Measurements from ENCODE around the gene CRELD2. TPM values are rescaled to one million over a fixed set of nuclear protein-coding genes. Genes with fewer than 3 reads are reported as not detected.

The CRELD2 gene
- total and polyA plus RNA-seq, 2 of the 4 experiments (the other 2 are of a cell fraction) = 36.2 to 70.7 TPM

DNA sequence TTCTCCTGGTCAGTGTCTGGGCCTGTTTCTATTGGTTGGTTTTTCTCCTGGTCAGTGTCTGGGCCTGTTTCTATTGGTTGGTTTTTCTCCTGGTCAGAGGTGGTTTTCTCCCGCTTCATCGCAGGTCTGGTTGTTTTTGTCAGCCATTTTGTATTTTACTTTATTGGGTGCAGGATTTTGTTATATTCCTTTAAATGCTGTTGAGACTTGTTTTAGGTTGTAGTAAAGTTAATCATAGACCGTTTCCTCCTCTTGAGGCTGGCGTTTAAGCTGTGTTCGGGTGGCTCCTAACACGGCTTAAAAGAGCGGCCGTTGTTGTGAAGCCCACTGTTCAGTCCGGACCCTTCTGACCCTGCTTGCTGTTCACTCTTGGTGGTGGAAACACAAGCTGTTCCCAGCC is 38.6 kb upstream of the CRELD2 start:
- POLR2A ChIA-PET (ENCODE audit: unreplicated experiment) = no interaction called here
- Histone ChIP-seq H3K4me3 (ENCODE audit: insufficient read depth, low read depth, low read length) (no peak overlapping the region), H2AFZ (replicated peaks; ENCODE audit: low read length, poor library complexity) (no peak overlapping the region), H3K4me2 (ENCODE audit: low read depth, low read length) (no peak overlapping the region), H3K27ac (ENCODE audit: insufficient read depth, low read length) (no peak overlapping the region), H2BK15ac (ENCODE audit: low read depth, low read length) (no peak overlapping the region), H3K4ac (ENCODE audit: low read depth, low read length) (no peak overlapping the region), H3K79me1 (ENCODE audit: low read depth in 1 of 2, low read length in 2 of 2) (peaks cover 22 to 66% of the 10 kb centered on the region in 2 experiments), H4K5ac (ENCODE audit: low read depth, low read length) (no peak overlapping the region), H3K56ac (ENCODE audit: extremely low read depth, insufficient read depth, low read length) (no peak overlapping the region), H2BK120ac (ENCODE audit: low read depth, low read length) (no peak overlapping the region), H4K91ac (ENCODE audit: insufficient read depth, low read depth, low read length) (no peak overlapping the region), H3K27me3 (ENCODE audit: control insufficient read depth, insufficient read depth, low read length) (no peaks in the 10 kb centered on the region), H4K8ac (ENCODE audit: low read depth in 2 of 2, low read length in 2 of 2) (no peak overlapping the region), H3K18ac (ENCODE audit: low read depth, low read length) (no peak overlapping the region), H3K14ac (replicated peaks; ENCODE audit: low read depth, low read length) (no peak overlapping the region), H3K23ac (ENCODE audit: low read depth, low read length) (no peak overlapping the region), H4K20me1 (ENCODE audit: insufficient read depth, low read length) (peaks cover 42% of the 10 kb centered on the region), H2AK9ac (replicated peaks; ENCODE audit: low read depth, low read length, poor library complexity) (no peak overlapping the region), H3K9me1 (ENCODE audit: insufficient read depth, low read length) (peaks cover 11% of the 10 kb centered on the region), H3K9ac (ENCODE audit: low read depth, low read length) (no peak overlapping the region), H2BK5ac (ENCODE audit: low read depth, low read length, poor library complexity, severe bottlenecking) (no peak overlapping the region), H2AK5ac (ENCODE audit: low read depth, low read length) (no peak overlapping the region), H2BK20ac (ENCODE audit: low read depth, low read length) (no peak overlapping the region), H3K36me3 (ENCODE audit: control insufficient read depth, insufficient read depth, low read length) (peaks cover 16% of the 10 kb centered on the region), H3K4me1 (ENCODE audit: control insufficient read depth, insufficient read depth, low read length) (peaks cover 4% of the 10 kb centered on the region; the same call in 1 of the 2 replicates), H3K9me3 (ENCODE audit: control insufficient read depth, insufficient read depth, low read length) (peaks cover 2% of the 10 kb centered on the region; the same call in 1 of the 2 replicates)
- DNase-seq (no peak), ATAC-seq (ENCODE audit: low read depth) (no peak)
- TF ChIP-seq CHD1 (IDR thresholded peaks at IDR 0.05; ENCODE audit: low read depth, low read length) = no peak
- no peak for TF ChIP-seq MAFK (IDR thresholded peaks at IDR 0.05; ENCODE audit: low read depth, low read length)
- TF ChIP-seq FOS (IDR thresholded peaks at IDR 0.05; ENCODE audit: low read depth, low read length) = no peak
- TF ChIP-seq BHLHE40 (IDR thresholded peaks at IDR 0.05; ENCODE audit: low read depth, low read length) = no peak
- TF ChIP-seq SMC3 (IDR thresholded peaks at IDR 0.05; ENCODE audit: low read depth, low read length) = no peak
- no peak for TF ChIP-seq NFE2L2 (IDR thresholded peaks at IDR 0.05; ENCODE audit: low read depth, low read length)
- no peak for TF ChIP-seq MAZ (IDR thresholded peaks at IDR 0.05; ENCODE audit: borderline replicate concordance, low read depth, low read length)
- TF ChIP-seq, protein P1, sequence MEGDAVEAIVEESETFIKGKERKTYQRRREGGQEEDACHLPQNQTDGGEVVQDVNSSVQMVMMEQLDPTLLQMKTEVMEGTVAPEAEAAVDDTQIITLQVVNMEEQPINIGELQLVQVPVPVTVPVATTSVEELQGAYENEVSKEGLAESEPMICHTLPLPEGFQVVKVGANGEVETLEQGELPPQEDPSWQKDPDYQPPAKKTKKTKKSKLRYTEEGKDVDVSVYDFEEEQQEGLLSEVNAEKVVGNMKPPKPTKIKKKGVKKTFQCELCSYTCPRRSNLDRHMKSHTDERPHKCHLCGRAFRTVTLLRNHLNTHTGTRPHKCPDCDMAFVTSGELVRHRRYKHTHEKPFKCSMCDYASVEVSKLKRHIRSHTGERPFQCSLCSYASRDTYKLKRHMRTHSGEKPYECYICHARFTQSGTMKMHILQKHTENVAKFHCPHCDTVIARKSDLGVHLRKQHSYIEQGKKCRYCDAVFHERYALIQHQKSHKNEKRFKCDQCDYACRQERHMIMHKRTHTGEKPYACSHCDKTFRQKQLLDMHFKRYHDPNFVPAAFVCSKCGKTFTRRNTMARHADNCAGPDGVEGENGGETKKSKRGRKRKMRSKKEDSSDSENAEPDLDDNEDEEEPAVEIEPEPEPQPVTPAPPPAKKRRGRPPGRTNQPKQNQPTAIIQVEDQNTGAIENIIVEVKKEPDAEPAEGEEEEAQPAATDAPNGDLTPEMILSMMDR (conservative IDR thresholded peaks at IDR 0.05; ENCODE audit: low read depth, low read length) = no peak
- TF ChIP-seq, protein P2, sequence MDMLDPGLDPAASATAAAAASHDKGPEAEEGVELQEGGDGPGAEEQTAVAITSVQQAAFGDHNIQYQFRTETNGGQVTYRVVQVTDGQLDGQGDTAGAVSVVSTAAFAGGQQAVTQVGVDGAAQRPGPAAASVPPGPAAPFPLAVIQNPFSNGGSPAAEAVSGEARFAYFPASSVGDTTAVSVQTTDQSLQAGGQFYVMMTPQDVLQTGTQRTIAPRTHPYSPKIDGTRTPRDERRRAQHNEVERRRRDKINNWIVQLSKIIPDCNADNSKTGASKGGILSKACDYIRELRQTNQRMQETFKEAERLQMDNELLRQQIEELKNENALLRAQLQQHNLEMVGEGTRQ (IDR thresholded peaks at IDR 0.05; ENCODE audit: low read depth, low read length) = no peak
- dilution Hi-C loops (cut with HindIII; ENCODE audit: low sequenced_read_pairs, unreplicated experiment) = no loop called here
- intact Hi-C loops (cut with micrococcal nuclease) = no loop called here
- CTCF ChIA-PET = no interaction called here
- BruUV-seq (replicated peaks) = no TSS peak
- in situ Hi-C loops (cut with MboI; ENCODE audit: low sequenced_read_pairs) = no loop called here
- WGBS, 2 experiments (ENCODE audit: extremely low coverage in 2 of 2, insufficient read length in 1 of 2) = 96% methylated on average over 6 of the region's 9 CpGs; no CpG with 5 or more reads in 1 of the 2 experiments

All from IMR-90 (cell line).